DMS53 treated with DMSO at 0.1 percent for 48 hours (cell line): ENCODE measurements around the gene TMEM44.
"Not testable (repeated sequence)": the region's sequence is repeated elsewhere in the genome, so short reads cannot be mapped to it uniquely, and the experiment has no call there.

Experiments
- DNase-seq: peaks from one replicate; lab custom pipeline; 2025; ENCODE audit not compliant: unreplicated experiment; lab: John Stamatoyannopoulos, UW

The TMEM44 gene

GRCh38 chr3:194615226-194615625 lies 18.0 kb downstream of the TMEM44 start:
- no peak for DNase-seq

- DNase-seq: no peak
Measured at GRCh38 chr3:194612221-194612620, 21.0 kb downstream of the TMEM44 start.

- DNase-seq: no peak
Measured at GRCh38 chr3:194610689-194611088, 22.5 kb downstream of the TMEM44 start.

DNA sequence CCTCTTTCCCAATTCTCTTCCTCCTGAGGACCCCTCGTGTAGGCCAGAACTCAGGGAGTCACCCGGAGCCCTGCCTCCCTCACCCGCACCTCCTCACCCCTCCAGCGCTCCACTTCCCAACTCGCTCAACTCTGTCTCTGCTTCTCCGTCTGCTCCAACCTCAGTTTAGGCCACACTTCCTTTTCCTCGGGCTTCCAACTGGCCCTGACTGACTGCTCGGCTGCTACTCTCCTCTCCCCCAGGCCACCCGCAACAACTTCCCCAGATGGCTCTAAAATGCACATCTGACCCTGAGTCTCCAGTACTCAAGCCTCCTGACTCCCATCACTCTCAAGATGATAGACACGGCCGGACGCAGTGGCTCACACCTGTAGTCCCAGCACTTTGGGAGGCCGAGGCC lies 23.6 kb downstream of the TMEM44 start:
- no peak for DNase-seq

DNA sequence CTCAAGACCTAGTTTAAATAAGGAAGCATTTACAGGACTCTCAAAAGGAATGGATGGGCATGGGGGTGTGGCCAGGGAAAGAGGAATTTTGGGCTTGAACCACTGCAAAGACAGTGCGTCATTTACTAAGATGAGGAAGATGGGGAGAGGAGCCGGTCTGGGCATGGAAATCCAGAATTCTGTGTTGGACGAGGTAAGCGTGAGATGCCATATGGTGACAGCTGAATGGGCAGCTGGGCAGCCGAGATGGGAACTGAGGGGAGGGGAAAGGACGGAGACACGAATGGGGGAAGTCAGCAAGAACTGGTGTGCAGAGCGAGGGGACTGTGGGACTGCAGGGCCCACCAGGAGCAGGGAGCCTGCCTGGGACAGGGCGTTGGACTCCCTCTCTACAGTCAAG lies 24.2 kb downstream of the TMEM44 start:
- no peak for DNase-seq

DNA sequence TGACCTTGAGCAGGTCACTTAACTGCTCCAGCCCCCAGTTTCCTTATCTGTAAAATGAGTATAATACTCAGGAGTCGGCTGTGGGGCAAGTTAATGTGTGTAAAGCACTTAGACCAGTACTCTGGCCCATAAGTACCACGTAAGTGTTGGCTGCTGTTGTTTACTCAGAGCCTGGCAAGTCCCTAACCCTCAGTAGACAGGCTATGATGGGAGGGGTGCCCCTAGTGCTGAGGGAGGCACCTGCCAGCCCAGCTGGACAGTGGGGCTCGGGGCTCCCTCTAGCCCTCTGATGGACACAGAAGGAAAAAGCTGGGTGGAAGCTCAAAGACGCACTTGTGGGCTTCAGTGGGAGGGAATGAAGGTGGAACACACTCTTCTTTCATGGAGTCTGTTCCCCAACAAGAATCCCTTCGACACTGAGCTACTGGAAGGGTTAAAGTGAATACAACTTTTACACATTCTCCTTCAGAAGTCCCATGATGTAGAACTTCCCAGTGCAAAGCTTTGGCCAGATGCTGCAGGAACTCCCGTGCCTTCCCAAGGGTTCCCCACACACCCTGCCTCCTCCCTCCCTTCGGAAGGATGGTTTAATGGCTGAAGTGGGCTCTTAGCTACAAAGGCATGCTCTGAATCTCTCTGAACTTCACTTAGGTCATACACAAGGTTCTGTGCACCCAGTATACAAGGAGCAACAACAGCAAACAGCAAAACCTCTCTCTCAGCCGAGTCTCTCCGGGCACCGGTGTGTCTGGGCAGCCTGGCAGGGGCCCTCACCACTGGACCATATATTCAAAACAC lies 25.4 kb downstream of the TMEM44 start:
- DNase-seq: peak; percentile 4

GRCh38 chr3:194606941-194607340 lies 26.3 kb downstream of the TMEM44 start:
- no peak for DNase-seq

GRCh38 chr3:194606163-194606562 lies 27.1 kb downstream of the TMEM44 start:
- DNase-seq: no peak

- DNase-seq: not testable (repeated sequence)
Measured at GRCh38 chr3:194605314-194605713, 27.9 kb downstream of the TMEM44 start.

DNA sequence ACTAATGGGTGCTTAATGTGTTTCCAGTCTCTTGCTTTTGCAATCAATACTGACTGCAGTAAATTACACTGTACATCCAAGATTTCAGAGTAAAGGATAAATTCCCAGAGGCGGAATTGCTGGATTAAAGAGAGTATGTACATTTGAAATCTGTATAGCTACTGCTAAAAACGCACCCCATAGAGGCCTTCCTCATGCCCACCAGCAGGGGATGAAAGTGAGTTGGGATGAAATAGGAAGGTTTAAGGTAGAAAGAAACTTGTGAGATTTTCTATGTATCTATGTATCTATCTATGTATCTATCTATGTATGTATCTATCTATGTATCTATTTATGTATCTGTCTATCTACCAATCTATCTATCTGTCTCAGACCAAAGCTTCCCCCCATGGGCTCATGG lies 28.4 kb downstream of the TMEM44 start:
- no peak for DNase-seq

DNA sequence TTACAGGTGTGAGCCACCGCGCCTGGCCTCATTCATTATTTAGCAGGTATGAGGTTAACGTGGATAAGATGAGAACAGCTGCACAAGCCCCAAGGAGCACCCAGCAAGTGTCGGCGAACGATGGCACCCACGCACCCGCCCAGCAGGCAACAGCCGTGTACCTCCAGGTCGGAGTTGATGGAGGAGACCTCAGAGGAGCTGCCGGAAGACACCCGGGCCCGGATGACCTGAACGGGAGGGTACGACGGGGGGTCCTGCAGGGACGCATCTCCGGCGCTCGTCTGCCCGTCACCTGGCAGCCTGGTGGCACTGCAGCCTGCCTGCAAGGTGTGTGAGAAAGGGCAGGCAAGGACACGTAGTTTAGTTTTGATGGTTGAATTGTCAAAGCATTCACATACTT lies 29.1 kb downstream of the TMEM44 start:
- no peak for DNase-seq

- no peak for DNase-seq
Measured at GRCh38 chr3:194602669-194603171, 30.5 kb downstream of the TMEM44 start.

DNA sequence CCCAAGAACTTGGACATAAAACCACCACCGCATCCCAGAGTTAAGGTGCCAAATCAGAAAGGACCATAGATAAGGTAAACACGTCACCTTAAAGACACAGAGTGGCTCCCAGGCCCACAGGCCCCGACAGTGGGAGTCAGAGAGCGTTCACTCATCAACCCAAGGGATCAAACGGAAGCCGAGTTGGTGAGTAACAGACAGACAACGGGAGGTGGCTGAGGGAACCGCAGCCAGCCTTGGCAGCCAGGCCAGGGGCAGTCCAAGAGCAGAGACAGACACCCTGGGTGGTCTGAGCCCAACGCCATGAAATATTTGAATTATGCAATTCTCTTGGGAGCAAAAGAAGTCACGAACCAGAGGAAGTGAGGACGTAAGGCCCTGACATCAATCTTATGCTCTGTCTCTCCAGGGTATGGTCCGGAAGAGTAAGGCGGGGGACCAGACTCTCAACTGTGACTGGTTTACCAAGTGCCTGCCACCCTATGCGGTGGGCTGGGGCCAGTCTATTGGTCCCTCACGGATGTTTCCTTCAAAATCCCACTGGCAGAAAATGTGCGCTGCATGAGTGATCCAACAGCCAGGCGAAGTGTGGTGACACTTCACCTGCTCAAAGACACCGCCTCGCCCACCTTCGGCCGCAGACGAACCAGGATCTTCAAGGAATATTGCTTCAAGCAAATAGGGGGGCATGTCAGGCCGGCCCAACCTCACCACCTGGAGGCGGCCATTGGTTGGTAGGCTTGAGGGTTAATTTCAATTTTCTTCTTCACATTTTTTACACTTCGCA lies 34.3 kb downstream of the TMEM44 start:
- no peak for DNase-seq

GRCh38 chr3:194596906-194597305 lies 36.3 kb downstream of the TMEM44 start:
- no peak for DNase-seq

DNA sequence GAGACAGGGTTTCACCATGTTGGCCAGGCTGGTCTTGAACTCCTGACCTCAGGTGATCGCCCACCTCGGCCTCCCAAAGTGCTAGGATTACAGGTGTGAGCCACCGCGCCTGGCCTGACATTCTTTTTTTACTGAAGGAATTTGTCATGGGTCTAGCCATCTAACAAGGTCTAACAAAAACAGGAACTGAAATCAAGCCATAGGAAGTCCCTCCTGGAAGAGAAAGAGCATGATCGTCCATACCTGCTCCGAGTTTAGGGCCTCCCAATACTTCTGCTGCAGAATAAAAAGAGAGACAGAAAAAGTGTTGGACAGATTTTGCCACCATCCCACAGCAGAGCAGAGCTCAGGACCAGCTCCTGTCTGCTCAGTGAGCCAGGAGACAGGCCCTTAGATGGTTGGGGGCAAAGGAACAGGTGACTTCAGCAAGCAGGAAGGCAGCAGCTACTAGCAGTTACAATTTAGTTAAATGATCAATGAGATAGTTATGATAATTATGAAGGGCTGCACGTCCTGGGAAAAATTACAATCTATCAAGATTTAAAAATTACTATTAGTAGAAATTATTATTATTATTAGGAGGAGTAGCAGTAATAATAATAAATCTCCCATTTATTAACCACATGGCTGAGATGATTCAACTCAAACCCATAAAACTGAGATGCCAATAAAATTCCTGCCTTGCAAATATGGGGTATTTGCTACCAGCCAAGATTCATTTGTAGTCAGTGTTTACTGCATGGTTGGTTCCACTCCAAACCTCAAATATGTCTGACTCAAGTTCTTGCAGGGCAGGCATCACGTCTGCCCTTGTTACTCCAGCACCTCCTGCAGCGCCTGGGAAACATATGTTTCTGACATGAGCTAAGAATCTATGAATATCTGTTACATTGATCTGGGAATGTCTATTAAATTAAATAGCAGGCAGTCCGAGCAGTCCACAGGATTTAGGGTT lies 40.1 kb downstream of the TMEM44 start:
- DNase-seq: no peak

DNA sequence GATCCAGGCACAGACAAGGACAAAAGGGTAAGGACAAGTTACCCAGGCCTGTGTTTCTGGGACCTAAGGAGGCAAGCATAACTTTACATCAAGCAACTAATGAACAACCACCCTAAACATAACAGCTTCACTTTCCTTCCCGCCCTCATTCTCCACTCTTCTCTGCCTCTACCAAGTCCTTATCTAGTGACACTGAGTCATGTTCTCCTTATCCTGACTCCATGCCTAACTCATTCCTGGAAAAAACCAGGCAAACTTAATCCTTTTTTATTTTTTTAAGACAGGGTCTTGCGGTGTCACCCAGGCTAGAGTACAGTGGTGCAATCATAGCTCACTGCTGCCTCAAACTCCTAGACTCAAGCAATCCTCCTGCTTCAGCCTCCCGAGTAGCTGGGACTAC lies 44.5 kb downstream of the TMEM44 start:
- DNase-seq: no peak

DNA sequence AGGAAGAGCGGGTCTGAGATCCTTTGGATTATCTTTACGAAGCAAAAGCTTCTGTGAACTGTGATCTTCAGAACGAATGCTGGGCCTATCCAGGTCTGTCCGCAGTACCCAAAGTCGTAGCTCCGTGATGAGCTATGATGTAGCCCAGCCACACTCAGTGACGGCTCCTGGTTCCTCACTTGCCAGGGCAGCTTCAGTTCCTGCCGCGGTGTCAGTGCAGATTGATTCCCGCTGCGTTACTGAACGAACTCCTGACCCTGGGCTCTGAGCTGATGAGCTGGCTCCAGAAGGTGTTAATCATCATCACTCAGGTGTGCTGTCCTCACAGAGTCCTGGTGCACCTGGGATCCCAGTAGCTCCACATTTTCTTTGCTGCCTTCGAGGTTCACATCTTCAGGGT lies 45.0 kb downstream of the TMEM44 start:
- DNase-seq: no peak

DNA sequence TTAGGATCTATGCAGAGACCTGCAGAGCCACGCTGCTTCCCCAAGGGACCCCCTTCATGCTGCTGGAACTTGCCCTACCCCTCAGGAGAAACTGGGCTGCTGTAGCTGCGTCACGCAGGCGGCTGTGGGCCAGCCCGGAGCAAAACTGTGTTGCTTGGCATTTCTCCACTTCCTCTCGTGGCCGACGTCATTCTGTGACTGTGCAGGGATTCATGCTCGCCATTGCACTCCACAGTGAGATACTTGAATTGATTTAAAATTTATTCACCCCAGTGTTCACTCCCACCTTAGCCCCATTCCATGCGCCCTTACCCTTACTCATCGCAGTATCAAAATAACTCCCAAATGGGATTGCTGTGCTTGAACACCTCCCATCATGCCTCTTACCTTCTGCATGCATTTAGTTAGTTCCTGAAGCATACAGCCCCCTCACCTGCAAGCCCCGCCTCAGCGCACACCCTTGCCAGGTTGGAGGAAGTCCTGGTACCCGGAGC lies 45.7 kb downstream of the TMEM44 start:
- no peak for DNase-seq

GRCh38 chr3:194586836-194587235 lies 46.4 kb downstream of the TMEM44 start:
- DNase-seq: no peak

DNA sequence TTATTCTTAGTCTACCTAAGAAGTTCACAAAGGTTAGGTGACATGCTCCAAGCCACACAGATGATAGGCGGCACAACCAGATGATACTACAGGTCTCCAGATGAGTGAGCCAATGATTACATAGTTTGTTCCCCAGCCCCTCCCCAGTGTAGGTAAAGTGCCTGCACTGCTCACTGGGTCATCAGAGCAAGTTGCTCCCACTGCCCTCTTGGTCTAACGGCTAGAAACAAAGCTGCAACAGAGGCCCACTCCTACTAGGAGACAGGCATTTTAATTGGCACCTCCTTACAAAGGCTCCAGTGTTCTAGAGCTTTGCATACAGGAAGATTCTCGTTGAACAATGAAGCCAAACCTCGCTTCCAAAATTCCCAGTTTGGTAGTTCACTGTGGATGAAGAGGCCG lies 47.3 kb downstream of the TMEM44 start:
- DNase-seq: no peak

- DNase-seq: no peak
Measured at GRCh38 chr3:194584866-194585265, 48.4 kb downstream of the TMEM44 start.
